Right atrium auricular region (tissue), 2 donors: ENCODE results near the gene PHOX2A. TPM values are rescaled to one million over a fixed set of nuclear protein-coding genes. Genes with fewer than 3 reads are reported as not detected.
"Not testable (repeated sequence)": the region's sequence is repeated elsewhere in the genome, so short reads cannot be mapped to it uniquely, and the experiment has no call there.

Experiments used
- DNase-seq: peaks from one replicate; pipeline ENCODE4 v3.0.0-alpha.2; 2019; ENCODE audit warnings: low spot score
- H3K27ac ChIP-seq, 2 donors: fragments of 200-600 bp; sonication (generic); 1 replicate in 1 of 2; 2 replicates in 1 of 2; pipeline ENCODE4 v1.5.1; 2016 to 2019
- H3K27me3 ChIP-seq, 2 donors: fragments of 200-600 bp; sonication (generic); one replicate each; pipeline versions ENCODE4 v1.5.1 to v1.6.0; 2017 to 2019
- H3K36me3 ChIP-seq: fragments of 200-600 bp; sonication (generic); one replicate; pipeline ENCODE4 v1.5.1; 2016
- H3K4me1 ChIP-seq, 2 donors: fragments of 200-600 bp; sonication (generic); one replicate each; pipeline versions ENCODE4 v1.5.1 to v1.6.0; 2017 to 2019
- H3K4me3 ChIP-seq, 2 donors: fragments of 200-600 bp; sonication (generic); 1 replicate in 1 of 2; 2 replicates in 1 of 2; pipeline ENCODE4 v1.5.1; 2017 to 2019; ENCODE audit warnings: mild to moderate bottlenecking in 1 of 2, moderate library complexity in 1 of 2
- H3K9me3 ChIP-seq, 2 donors: fragments of 200-600 bp; sonication (generic); one replicate each; pipeline ENCODE4 v1.5.1; 2019
- total RNA-seq, 2 donors: library from RNA; depleted of rRNA; stranded (reverse); fragments of >200 nt; gene quantifications; one replicate each; pipeline ENCODE4 v1.1.0, GENCODE V29; 2016
- TF ChIP-seq, protein P1 (sequence below), 2 donors: fragments of 200-600 bp; sonication (generic); IDR thresholded peaks; one replicate each; pipeline ENCODE4 v1.5.1; 2019; ENCODE audit warnings: antibody characterized with exemption in 2 of 2

PHOX2A gene
- total RNA-seq, 2 donors from 2014 or later = not detected

DNA sequence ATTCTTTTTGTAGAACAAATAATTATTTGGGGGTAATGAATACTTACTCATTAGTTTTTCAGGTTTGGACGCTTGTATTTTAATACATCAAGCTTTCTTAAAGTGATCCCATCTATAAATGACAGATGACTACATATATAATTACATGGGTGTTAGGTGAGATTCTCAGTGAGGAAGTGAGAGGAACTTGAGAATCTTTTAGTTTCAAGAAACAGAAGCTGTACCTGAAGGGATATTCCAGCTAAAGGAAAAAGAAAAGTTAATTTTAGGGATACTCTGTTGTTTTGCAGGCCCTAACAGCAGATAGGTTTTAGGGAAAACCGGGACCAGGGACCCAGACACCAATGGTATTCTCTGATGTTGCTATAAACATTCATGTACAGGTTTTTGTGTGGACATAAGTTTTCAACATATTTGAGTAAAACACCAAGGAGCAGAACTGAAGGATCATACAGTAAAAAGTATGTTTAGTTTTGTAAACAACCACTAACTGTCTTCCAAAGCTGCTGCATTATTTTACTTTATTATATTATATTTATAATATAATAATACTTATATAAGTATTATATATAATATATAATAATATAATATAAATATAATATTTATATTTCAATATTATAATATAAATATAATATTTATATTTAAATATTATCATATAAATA lies 24.1 kb upstream of the PHOX2A start:
- Histone ChIP-seq H3K27me3 (no peaks in the 10 kb centered on the region), H3K9me3 (no peaks in the 10 kb centered on the region), H3K27ac (no peak overlapping the region), H3K4me1 (no peaks in the 10 kb centered on the region), H3K4me3 (no peak overlapping the region), H3K36me3 (no peaks in the 10 kb centered on the region)
- no peak for DNase-seq
- TF ChIP-seq, protein P1, sequence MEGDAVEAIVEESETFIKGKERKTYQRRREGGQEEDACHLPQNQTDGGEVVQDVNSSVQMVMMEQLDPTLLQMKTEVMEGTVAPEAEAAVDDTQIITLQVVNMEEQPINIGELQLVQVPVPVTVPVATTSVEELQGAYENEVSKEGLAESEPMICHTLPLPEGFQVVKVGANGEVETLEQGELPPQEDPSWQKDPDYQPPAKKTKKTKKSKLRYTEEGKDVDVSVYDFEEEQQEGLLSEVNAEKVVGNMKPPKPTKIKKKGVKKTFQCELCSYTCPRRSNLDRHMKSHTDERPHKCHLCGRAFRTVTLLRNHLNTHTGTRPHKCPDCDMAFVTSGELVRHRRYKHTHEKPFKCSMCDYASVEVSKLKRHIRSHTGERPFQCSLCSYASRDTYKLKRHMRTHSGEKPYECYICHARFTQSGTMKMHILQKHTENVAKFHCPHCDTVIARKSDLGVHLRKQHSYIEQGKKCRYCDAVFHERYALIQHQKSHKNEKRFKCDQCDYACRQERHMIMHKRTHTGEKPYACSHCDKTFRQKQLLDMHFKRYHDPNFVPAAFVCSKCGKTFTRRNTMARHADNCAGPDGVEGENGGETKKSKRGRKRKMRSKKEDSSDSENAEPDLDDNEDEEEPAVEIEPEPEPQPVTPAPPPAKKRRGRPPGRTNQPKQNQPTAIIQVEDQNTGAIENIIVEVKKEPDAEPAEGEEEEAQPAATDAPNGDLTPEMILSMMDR (IDR thresholded peaks at IDR 0.05) = no peak

GRCh38 chr11:72266960-72267359 lies 23.0 kb upstream of the PHOX2A start:
- not testable (repeated sequence) for H3K27ac ChIP-seq, H3K4me3 ChIP-seq, DNase-seq, H3K4me1 ChIP-seq, H3K36me3 ChIP-seq, H3K27me3 ChIP-seq, H3K9me3 ChIP-seq

- no peaks in the 10 kb centered on the region for H3K36me3 ChIP-seq
- no peak overlapping the region for H3K27ac ChIP-seq
- H3K9me3 ChIP-seq = no peaks in the 10 kb centered on the region
- TF ChIP-seq, protein P1 (IDR thresholded peaks at IDR 0.05) = no peak
- H3K4me3 ChIP-seq = no peak overlapping the region
- no peaks in the 10 kb centered on the region for H3K27me3 ChIP-seq
- DNase-seq = no peak
- no peaks in the 10 kb centered on the region for H3K4me1 ChIP-seq
These were observed 22.0 kb upstream of the PHOX2A start for GRCh38 chr11:72265951-72266350.

- no peaks in the 10 kb centered on the region for H3K9me3 ChIP-seq
- DNase-seq = no peak
- no peaks in the 10 kb centered on the region for H3K4me1 ChIP-seq
- no peak overlapping the region for H3K4me3 ChIP-seq
- TF ChIP-seq, protein P1 (IDR thresholded peaks at IDR 0.05) = no peak
- no peaks in the 10 kb centered on the region for H3K27me3 ChIP-seq
- no peaks in the 10 kb centered on the region for H3K36me3 ChIP-seq
- no peak overlapping the region for H3K27ac ChIP-seq
These were observed 19.4 kb upstream of the PHOX2A start for GRCh38 chr11:72263361-72263760.

DNA sequence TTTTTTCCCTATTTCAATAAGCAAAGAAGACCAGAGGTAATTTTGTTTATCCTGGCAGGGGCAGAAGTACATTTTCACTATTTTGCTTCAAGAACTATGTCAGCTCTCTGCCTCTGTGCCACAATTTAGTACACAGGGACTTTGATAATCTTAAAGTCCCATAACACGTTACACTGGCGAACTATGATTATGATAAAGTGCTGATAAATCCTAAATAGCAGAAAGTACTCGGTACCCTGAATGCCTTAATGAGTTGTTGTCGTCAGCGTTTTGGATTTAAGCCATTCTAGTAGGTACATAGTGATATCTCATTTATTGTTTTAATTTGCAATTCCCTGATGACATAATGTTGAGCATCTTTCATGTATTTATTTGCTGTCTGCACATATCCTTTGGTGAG lies 16.6 kb upstream of the PHOX2A start:
- no peak for DNase-seq
- TF ChIP-seq, protein P1 (IDR thresholded peaks at IDR 0.05) = no peak
- H3K27ac ChIP-seq = no peak overlapping the region

GRCh38 chr11:72259490-72259889 lies 15.5 kb upstream of the PHOX2A start:
- Histone ChIP-seq H3K4me3 (no peak overlapping the region), H3K27me3 (no peaks in the 10 kb centered on the region), H3K9me3 (no peaks in the 10 kb centered on the region), H3K36me3 (no peaks in the 10 kb centered on the region), H3K27ac (no peak overlapping the region), H3K4me1 (no peaks in the 10 kb centered on the region)
- TF ChIP-seq, protein P1 (IDR thresholded peaks at IDR 0.05) = no peak
- no peak for DNase-seq

More for the DNA sequence above, 16.6 kb upstream of the PHOX2A start:
- no peaks in the 10 kb centered on the region for H3K4me1 ChIP-seq
- no peak overlapping the region for H3K4me3 ChIP-seq
- H3K9me3 ChIP-seq = no peaks in the 10 kb centered on the region
- no peaks in the 10 kb centered on the region for H3K36me3 ChIP-seq
- H3K27me3 ChIP-seq = no peaks in the 10 kb centered on the region
